GM19395 (cell line): ENCODE data around the gene FKBP3.
"Not testable (repeated sequence)": the region's sequence is repeated elsewhere in the genome, so short reads cannot be mapped to it uniquely, and the experiment has no call there.

ENCODE experiments used
- ATAC-seq: cut with Tn5 transposase; IDR thresholded peaks from one replicate; pipeline ENCODE4 v1.9.1; 2021; ENCODE audit warnings: mild to moderate bottlenecking, moderate library complexity; ENCODE audit not compliant: unreplicated experiment

Gene FKBP3

DNA sequence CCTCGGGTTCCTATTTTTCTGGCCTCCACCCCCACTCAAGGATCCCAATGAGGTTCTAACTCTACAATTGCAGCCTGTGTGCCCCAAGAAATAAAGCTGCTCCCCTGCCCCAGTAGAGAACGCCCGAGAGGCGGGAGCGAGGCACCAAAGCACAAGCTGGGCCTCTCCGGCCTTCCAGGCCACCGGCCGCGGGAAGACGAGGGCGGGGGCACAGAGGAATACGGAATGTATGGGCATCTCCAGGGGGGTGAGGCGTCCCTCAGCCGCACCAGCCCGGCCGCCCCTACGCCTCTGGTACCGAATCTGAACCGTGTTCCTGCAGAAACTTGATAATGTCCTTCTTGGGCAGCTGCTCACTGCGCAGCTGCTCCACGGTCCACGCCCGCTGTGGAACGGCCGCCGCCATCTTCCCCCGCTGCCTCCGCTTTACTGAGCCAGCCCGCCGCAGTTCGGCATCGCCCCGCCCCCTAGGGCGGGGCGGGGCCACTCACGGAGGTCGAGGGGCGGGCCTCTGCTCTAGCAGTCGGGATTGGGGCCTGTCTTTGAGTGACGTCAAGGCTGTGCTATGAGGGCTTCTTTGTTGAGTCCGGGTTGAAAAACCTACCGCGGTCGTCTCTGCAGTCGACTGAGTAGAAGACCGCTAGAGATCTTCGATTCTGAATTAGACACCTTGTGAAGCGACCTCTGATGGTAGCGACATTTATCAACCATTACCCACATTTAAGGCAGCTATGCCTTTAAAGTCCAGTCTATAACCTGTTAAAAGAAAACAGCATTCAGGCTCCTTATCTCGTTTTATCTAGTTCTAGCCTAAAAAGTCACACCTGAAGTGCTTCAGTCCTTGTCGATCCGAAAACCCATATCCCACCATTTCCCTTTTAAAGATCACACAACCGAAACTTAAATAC, at the start of gene FKBP3:
FKBP3 (minus strand) TSS at position 431 of the 908 bp plus-strand sequence; CDS start at position 406, 25 bp downstream.
- peak; percentile 93 for ATAC-seq

DNA sequence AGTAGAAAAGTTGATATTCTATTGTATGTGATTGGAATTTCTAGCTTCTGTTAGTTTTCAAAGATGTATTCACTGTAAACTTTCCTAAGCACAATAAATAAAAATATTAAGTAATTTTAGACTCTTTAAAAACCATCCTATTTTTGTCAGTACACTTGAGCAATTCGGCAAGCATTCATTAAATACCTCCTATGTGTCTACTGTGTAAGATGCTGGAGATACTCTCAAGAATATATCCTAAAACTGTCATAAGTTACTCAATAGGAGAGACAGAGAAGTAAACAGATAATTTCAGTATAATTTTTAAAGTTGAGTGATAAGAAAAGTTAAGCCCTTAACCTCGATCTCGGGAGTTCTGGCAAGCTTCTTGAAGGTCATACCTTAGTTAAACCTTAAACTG, 47.5 kb upstream of the FKBP3 start:
- ATAC-seq, result no peak

DNA sequence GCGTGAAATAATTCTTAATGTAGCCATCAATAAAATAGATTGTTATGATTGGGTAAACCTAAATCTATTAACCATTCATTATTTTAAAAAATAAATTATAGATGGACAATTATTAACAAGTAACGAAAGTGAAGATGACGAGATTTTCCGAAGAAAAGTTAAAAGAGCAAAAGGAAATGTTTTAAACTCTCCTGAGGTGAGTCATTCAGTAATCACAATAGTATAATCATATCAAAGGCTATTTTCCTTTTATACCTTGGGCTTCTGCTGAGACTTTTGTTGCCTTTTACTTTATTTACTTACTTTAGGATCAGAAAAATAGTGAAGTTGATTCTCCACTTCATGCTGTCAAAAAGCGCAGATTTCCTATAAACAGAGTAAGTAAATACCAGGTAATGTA, 47.0 kb upstream of the FKBP3 start:
- no peak for ATAC-seq

DNA sequence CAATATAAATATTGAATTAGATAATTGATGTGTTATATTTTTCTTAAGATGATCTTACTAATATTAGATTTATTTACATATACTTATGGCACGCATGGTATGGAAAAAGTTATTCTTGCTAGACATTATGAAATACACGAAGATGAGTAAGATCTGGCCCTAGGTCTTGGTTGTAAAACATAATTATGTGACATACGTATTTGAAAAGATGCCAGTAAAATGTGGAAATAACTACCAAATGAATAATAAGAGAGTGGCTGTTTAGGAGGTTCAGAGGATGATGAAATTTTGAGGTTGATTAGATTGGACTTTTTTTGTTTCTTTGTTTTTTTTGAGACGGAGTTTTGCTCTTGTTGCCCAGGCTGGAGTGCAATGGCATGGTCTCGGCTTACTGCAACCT, 42.8 kb upstream of the FKBP3 start:
- no peak for ATAC-seq

DNA sequence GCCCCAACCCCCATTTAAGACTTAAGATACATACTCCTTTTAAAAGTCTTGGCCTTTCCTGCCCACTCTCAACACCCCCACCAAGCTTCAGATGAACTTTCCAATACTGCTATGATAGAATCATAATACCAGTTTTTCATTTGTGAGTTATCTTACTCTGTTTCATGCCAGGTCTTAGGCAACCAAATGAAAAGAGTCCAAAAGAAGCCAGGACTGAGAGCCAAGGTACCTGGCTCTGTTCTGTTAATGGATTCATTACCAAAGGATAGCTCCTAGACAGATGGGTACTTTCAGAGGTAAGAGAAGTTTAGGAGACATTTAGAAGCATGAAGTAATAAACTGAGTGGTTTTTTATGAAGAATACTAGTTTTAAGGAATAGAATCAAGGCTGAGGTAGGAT, 35.6 kb upstream of the FKBP3 start:
- no peak for ATAC-seq

DNA sequence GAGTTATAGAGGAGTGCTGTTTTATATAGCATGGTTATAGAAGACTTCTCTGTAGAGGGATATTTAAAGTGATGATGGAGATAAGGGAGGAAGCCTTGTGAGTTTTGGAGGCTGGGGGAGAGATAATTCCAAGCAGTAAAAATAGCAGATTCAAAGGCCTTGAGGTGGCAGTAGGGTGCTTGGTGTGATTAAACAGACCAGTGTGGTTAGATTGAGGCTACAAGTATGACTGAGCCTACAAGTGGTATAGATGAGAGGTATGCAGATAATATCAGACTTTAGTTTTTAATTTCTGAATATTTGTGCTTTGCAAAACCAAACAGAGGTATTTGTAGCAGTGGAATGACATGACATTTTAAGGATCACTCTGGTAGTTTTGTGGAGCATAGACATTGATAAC, 21.8 kb upstream of the FKBP3 start:
- no peak for ATAC-seq

DNA sequence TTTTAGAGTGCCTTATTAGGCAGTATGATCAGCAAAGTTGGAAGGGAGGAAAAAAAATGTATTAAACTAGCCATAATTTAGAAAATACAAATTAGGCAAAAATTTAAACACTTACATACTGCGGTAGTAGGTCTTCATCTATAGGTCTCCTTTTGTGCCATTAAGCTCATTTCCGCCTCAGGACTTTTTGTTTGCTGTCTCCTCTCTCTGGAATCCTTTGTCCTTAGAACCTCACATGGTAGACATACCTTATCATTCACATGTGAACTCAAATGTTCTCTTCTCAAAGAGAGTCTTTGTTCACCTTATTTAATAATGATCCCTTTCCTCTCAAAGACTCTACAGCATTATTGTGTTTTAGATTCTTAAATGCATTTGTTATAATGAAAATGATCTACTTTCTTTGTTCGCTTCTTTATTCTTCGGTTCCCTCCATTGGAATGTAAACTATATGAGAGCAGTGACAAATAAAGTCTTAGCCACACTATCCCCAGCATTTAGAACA, 16.2 kb upstream of the FKBP3 start:
- ATAC-seq, result no peak

DNA sequence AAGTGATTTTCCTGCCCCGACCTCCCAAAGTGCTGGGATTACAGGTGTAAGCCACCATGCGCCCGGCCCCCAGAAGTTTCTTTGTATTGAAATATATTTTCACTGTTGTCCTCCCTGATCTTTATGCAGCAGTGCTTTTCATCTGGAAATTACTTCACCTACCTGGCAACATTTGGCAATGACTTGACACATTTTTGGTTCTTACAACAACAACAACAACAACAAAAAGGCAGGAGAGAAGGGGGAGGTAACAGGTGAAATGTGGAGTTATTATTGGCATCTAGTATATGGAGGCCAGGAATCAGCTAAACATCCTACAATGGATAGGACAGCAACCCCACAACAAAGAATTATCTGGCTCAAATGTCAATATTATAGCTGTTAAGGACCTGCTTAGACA, 15.3 kb upstream of the FKBP3 start:
- ATAC-seq, result no peak

DNA sequence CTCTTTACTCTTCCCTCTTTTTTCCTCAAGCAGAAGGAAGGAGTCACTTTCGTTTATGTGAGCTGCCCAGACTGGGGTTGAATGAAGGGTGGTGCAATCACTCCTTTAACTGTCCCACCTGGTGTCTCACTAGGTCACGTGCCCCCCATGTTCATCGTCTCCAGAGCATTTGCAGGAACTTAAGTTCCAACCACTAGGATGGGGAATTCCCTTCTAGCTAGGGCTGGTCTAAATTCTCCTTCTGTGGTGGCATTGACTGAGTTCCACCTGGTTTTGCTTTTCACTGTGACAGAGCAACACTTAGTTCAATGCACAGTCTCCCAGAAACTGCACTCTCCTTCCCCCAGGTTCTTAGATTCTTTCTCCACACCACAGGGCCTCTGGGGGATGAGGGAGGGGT, 10.9 kb upstream of the FKBP3 start:
- ATAC-seq, result peak; percentile 70

DNA sequence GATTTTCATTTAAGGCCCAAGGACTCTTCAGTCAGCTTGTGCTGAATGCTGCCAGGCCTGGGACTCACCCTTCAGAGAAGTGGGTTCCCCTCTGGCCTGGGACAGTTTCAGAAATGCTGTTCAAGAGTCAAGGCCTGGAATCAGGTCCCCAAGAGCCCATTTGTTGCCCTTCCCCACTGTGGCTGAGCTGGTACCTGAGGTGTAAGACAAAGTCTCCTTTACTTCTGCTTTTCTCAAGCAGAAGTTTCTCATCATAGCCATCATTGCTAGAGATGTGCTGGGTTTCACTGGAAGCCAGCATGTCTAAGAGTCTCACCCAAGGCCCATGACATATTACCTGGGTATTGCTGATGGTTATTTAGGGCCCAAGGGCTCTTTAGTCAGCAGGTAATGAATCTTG, 10.4 kb upstream of the FKBP3 start:
- ATAC-seq, result peak; percentile 60

DNA sequence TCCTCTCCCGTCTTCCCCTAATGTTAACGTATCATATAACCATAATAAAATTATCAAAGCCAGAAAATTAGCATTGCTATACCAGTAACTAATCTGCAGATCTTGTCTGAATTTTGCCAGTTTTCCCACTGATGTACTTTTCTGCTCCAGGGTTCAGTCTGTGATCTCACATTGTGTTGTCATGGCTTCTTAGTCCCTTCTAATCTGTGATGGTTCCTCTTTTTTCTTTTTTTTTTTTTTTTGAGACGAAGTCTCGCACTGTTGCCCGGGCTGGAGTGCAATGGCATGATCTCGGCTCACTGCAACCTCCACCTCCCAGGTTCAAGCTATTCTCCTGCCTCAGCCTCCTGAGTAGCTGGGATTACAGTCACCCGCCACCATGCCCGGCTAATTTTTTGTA, 7.8 kb upstream of the FKBP3 start:
- not testable (repeated sequence) for ATAC-seq

DNA sequence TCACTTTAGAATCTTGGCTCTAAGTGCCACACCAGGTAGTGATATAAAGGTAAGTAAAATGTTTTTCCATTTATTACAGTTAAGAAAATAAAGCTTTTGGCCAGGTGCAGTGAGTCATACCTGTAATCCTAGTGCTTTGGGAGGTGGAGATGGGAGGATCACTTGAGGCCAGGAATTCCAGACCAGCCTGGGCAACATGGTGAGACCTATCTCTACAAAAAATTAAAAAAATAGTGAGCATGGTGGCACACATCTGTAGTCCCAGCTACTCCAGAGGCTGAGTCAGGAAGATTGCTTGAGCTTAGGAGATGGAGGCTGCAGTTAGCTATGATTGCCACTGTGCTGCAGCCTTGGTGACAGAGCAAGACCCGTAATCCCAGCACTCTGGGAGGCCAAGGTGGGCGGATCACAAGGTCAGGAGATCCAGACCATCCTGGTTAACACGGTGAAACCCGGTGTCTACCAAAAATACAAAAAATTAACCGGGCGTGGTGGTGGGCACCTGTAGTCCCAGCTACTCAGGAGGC, 6.4 kb upstream of the FKBP3 start:
- ATAC-seq, result no peak

DNA sequence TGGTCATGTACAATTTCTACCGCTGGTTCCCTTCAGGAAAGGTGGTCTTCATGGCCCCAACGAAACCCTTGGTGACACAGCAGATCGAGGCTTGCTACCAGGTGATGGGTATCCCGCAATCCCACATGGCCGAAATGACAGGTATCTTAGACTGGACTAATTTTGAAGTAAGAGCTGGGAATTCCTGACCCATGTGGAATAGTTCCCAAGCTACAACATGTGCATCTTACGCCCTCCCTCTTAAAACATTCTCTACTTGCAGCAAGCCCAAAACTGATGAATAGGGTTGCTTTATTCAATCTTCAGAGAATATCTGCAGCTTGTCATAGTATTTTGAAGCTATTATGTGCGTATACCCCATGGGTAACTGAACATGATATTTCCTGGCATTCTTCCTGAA, 2.1 kb upstream of the FKBP3 start:
- ATAC-seq, result no peak

DNA sequence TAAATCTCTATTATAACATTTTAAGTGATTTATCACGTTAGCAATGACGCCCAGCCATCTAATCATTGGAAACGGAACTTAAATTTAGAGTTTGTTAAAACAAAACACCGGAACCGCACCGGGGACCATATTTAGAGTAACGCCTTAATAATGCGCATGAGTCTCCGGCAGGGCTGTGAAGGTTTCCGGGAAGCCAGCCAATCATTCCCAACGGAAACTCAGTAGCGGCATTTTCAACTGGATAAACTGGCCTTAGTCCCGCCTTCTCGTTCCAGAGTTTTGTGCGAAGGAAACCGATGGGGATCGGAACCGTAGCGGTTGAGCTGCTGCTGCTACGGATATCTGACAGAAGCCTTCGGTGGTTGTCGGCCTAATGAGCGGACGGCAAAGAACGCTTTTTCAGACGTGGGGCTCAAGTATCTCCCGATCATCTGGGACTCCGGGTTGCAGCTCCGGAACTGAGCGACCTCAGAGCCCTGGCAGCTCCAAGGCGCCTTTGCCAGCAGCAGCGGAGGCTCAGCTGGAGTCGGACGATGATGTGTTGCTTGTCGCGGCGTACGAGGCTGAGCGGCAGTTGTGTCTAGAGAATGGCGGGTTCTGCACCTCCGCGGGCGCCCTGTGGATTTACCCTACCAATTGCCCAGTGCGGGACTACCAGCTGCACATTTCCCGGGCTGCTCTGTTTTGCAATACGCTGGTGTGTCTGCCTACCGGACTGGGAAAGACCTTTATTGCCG, 1.5 kb upstream of the FKBP3 start, which contains the start of gene FANCM:
FANCM (plus strand) TSS at position 272 of the 737 bp plus-strand sequence; CDS start at position 374, 102 bp downstream.
- ATAC-seq, result peak; percentile 51

DNA sequence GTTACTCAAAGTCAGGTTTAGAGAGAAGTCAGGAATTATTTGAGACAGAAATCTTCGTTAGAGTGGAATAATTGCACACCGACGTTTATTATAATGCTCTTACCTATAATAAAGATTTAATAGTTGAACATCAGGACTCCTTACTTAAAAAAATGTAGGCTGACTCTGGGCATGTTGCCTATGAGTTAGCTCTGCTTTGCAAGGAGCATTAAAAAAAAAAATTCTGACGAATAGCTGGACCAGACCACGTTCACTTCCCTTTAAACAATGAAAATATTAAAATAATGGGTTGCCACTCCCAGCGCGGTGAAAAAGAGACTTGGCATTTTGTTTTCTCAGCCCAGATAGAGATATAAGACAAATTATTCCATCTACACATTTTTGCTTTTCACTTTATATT, 875 bp upstream of the FKBP3 start:
- ATAC-seq, result no peak

DNA sequence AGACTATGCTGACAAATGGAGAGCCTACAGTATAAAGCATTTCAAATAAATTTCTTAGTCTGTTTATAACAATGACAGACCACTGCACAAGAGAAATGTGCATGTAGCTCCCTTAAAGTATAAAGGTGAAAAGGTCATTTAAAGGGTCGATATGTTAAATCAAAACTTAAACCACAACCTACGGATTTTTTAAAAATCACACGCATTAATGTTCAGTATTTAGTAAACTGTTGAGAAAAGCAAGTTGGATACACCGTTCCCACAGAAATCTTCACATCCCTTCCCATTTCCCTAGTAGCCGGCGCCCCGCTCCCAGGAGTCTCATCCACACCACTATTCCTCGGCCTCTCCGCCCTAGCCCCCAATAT, 614 bp downstream of the FKBP3 start:
- ATAC-seq, result no peak

DNA sequence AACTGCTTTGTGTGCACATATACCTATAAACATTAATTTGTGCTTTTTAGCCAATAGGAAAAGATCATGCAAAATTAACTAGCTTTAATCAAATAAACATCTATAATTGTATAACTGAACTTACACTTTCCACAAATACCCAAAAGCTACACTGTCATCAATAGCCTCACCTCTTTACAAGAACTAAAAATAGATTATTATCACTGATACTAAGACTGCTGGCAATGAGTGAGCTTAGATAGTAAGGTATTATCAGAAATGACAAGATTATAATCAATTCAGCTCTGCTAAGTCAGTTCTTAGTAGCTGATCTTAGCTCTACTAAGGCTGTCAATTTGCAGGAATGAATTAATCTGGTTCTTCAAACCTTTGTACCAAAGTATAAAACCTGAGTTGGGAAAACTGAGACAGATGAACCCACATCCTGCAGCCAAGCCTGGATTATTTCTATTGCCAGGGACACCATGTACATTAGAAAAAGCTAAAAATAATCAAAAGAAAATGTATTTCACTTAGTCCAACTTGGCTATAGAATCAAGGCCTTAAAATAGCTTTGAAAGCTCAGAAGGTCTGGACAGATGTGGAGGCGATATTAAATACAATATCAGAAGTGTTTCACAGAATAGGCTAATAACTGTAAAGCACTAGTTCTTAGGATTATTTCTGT, 5.2 kb downstream of the FKBP3 start:
- ATAC-seq, result no peak

DNA sequence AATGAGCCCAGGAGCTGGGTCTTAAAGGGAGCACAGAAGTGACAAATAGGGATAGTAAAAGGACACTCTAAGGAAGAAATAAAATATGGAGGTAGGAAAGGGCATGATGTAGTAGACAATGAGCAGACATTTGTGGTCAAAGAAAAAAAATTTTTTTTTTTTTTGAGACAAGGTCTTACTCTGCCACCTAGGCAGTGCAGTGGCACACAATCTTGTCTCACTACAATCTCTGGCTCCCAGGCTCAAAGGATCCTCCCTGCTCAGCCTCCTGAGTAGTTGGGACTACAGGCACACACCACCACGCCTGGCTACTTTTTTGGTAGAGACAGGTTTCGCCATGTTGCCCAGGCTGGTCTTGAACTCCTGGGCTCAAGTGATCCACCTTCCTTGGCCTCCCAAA, 8.5 kb downstream of the FKBP3 start:
- ATAC-seq, result no peak

DNA sequence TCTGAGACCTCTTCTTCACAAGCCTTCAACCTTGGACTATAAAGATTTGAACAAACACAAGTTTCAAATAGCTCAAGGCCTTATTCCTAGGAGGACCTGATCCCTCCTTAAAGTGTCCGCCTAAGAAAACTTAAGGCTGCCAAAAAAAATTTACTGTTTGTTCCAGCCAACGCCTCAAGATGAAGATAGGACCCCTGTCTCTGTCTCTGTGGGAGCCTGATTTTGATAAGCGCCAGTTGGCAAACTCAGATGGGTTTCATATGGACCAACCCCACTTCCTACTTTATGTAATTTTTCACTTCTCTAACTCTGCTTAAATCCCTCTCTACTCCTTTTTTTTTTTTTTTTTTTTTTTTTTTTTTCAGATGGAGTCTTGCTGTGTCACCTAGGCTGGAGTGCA, 11.0 kb downstream of the FKBP3 start:
- ATAC-seq, result no peak

DNA sequence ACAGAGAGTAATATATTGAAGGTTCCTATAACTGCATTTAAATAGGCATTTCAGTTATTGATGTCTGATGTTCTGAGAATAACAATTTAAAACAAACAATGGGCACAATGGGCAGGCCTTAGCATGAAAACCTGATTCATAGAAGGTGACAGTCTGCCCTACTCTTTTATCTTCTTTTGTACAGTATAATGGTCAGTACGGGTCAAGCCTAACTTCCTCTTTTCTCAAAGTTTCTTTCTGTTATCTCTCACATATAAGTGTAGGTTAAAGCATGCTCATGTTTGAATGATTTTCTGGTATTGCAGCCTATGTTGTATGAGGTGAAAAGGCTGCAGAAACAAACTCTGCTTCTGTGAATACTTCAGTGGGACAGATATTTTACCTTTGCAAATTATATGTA, 14.2 kb downstream of the FKBP3 start:
- no peak for ATAC-seq

DNA sequence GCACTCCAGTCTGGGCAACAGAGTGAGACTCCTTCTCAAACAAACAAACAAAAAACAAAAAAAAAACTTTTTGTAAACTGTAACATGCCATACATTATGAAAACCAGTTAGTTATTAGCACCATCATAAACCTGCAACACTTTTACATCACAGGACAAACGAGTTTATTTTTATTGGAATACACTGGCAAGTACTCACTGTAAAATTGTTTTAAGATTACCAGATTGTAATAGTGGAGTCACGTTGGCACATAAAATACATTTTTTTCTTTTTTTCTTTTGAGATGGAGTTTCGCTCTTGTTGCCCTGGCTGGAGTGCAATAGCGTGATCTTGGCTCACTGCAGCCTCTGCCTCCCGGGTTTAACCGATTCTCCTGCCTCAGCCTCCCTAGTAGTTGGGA, 15.7 kb downstream of the FKBP3 start:
- no peak for ATAC-seq
